SK-N-MC (cell line): Measurements from ENCODE around the gene SLC6A4.
"Not testable (repeated sequence)": the region's sequence is repeated elsewhere in the genome, so short reads cannot be mapped to it uniquely, and the experiment has no call there.

ENCODE experiments used
- DNase-seq: peaks from one replicate; pipeline ENCODE4 v3.0.0-alpha.2; 2011; ENCODE audit warnings: low read depth, low spot score
- H3K27ac ChIP-seq: fragments of 200-600 bp; sonication (generic); 2 replicates; pipeline ENCODE4 v1.5.1; 2016; ENCODE audit warnings: mixed run types
- H3K36me3 ChIP-seq: fragments of 200-600 bp; sonication (generic); 2 replicates; pipeline ENCODE4 v1.6.1; 2017; ENCODE audit warnings: antibody characterized with exemption, low read length, mixed read lengths; ENCODE audit not compliant: insufficient read depth
- H3K4me3 ChIP-seq: fragments of 200-600 bp; sonication (generic); 2 replicates; pipeline ENCODE4 v1.5.1; 2016
- H3K9ac ChIP-seq: fragments of 200-600 bp; sonication (generic); 2 replicates; pipeline ENCODE4 v1.8.0; 2017; ENCODE audit warnings: mixed run types, mixed read lengths; ENCODE audit not compliant: insufficient read length
- H3K9me3 ChIP-seq: fragments of 200-600 bp; sonication (generic); 2 replicates; pipeline ENCODE4 v1.6.1; 2017; ENCODE audit warnings: low read depth, mild to moderate bottlenecking, antibody characterized with exemption, low read length, moderate library complexity, mixed read lengths
- EZH2 ChIP-seq: fragments of 200-600 bp; sonication (generic); IDR thresholded peaks from one replicate; pipeline ENCODE4 v1.6.1; 2017; ENCODE audit warnings: antibody characterized with exemption
- FOXP2 ChIP-seq: optimal IDR thresholded peaks from 2 replicates; pipeline ENCODE3; 2011; ENCODE audit warnings: mild to moderate bottlenecking, moderate library complexity; ENCODE audit not compliant: insufficient read depth; ENCODE audit errors: extremely low read length, control extremely low read depth
- POLR2AphosphoS5 ChIP-seq: IDR thresholded peaks from 2 replicates; pipeline ENCODE4 v1.6.1; 2012; ENCODE audit warnings: mild to moderate bottlenecking, low read depth, low read length, borderline replicate concordance

The SLC6A4 gene

GRCh38 chr17:30208214-30208613 lies 27.3 kb downstream of the SLC6A4 start:
- no peak for TF ChIP-seq EZH2
- TF ChIP-seq FOXP2 = no peak
- no peak for TF ChIP-seq POLR2AphosphoS5
- Histone ChIP-seq H3K9ac (no peak overlapping the region), H3K9me3 (no peaks in the 10 kb centered on the region), H3K4me3 (no peak overlapping the region), H3K27ac (no peak overlapping the region), H3K36me3 (no peaks in the 10 kb centered on the region)
- DNase-seq = no peak

- TF ChIP-seq EZH2 = no peak
- no peak for TF ChIP-seq POLR2AphosphoS5
- TF ChIP-seq FOXP2 = no peak
- Histone ChIP-seq H3K4me3 (no peak overlapping the region), H3K27ac (no peak overlapping the region), H3K9me3 (no peaks in the 10 kb centered on the region), H3K9ac (no peak overlapping the region), H3K36me3 (no peaks in the 10 kb centered on the region)
- no peak for DNase-seq
These were observed 27.8 kb downstream of the SLC6A4 start for GRCh38 chr17:30207655-30208054.

- H3K27ac ChIP-seq = no peak overlapping the region
- no peak overlapping the region for H3K9ac ChIP-seq
- no peaks in the 10 kb centered on the region for H3K9me3 ChIP-seq
- TF ChIP-seq FOXP2 (no peak), POLR2AphosphoS5 (no peak), EZH2 (no peak)
- H3K4me3 ChIP-seq = no peak overlapping the region
- H3K36me3 ChIP-seq = no peaks in the 10 kb centered on the region
- no peak for DNase-seq
These were observed 32.0 kb downstream of the SLC6A4 start for GRCh38 chr17:30203471-30203981.

GRCh38 chr17:30200656-30201055 lies 34.8 kb downstream of the SLC6A4 start:
- not testable (repeated sequence) for H3K36me3 ChIP-seq, H3K9me3 ChIP-seq, DNase-seq, H3K9ac ChIP-seq, H3K27ac ChIP-seq, H3K4me3 ChIP-seq

GRCh38 chr17:30200106-30200505 lies 35.4 kb downstream of the SLC6A4 start:
- Histone ChIP-seq H3K27ac (no peak overlapping the region), H3K9me3 (no peaks in the 10 kb centered on the region), H3K9ac (no peak overlapping the region), H3K4me3 (no peak overlapping the region), H3K36me3 (no peaks in the 10 kb centered on the region)
- TF ChIP-seq POLR2AphosphoS5 (no peak), EZH2 (no peak)
- DNase-seq = no peak

- TF ChIP-seq EZH2 (no peak), FOXP2 (no peak), POLR2AphosphoS5 (no peak)
- Histone ChIP-seq H3K36me3 (no peaks in the 10 kb centered on the region), H3K9ac (no peak overlapping the region), H3K4me3 (no peak overlapping the region), H3K9me3 (no peaks in the 10 kb centered on the region), H3K27ac (no peak overlapping the region)
- DNase-seq = no peak
These were observed 35.9 kb downstream of the SLC6A4 start for GRCh38 chr17:30199600-30199999.

GRCh38 chr17:30197416-30197815 lies 38.1 kb downstream of the SLC6A4 start:
- Histone ChIP-seq H3K27ac (no peak overlapping the region), H3K9ac (no peak overlapping the region), H3K4me3 (no peak overlapping the region), H3K36me3 (no peaks in the 10 kb centered on the region), H3K9me3 (no peaks in the 10 kb centered on the region)
- TF ChIP-seq FOXP2 (no peak), POLR2AphosphoS5 (no peak), EZH2 (no peak)
- no peak for DNase-seq

- TF ChIP-seq EZH2 = no peak
- TF ChIP-seq POLR2AphosphoS5 = no peak
- TF ChIP-seq FOXP2 = no peak
These were observed 39.0 kb downstream of the SLC6A4 start for GRCh38 chr17:30196504-30196903.

GRCh38 chr17:30191072-30191471 lies 44.4 kb downstream of the SLC6A4 start:
- no peaks in the 10 kb centered on the region for H3K9me3 ChIP-seq
- H3K4me3 ChIP-seq = no peak overlapping the region
- H3K27ac ChIP-seq = no peak overlapping the region
- TF ChIP-seq EZH2 (no peak), POLR2AphosphoS5 (no peak), FOXP2 (no peak)
- no peak overlapping the region for H3K9ac ChIP-seq
- DNase-seq = no peak
- H3K36me3 ChIP-seq = peaks cover 9% of the 10 kb centered on the region; the same call in 1 of the 2 replicates

More at GRCh38 chr17:30196504-30196903, 39.0 kb downstream of the SLC6A4 start:
- no peak for DNase-seq
- Histone ChIP-seq H3K36me3 (no peaks in the 10 kb centered on the region), H3K9ac (no peak overlapping the region), H3K4me3 (no peak overlapping the region), H3K9me3 (no peaks in the 10 kb centered on the region), H3K27ac (no peak overlapping the region)
